A549 (cell line): ENCODE results near the gene MAP2K1. TPM values are rescaled to one million over a fixed set of nuclear protein-coding genes. Genes with fewer than 3 reads are reported as not detected.

Source experiments
- ATAC-seq, 2 experiments: fragments of 200-7000 bp in 1 of 2; fragments of >200 bp in 1 of 2; cut with Nextera tagmentation in 1 of 2; cut with Tn5 transposase in 1 of 2; 3 replicates each; pipeline versions ENCODE4 v1.8.0 to v1.9.1; 2018 to 2020; ENCODE audit warnings: mild to moderate bottlenecking in 1 of 2, moderate library complexity in 1 of 2
- CTCF ChIA-PET: fragments of 300-600 bp; sonication (Branson Sonifier 250); formaldehyde crosslinking; extraction: SDS; loops from one replicate; lab custom pipeline; 2021; ENCODE audit warnings: antibody characterized with exemption, inconsistent platforms; lab: Yijun Ruan, JAX
- POLR2A ChIA-PET: fragments of 350-600 bp; formaldehyde crosslinking; extraction: SDS; loops from one replicate; lab custom pipeline; 2021; ENCODE audit warnings: antibody characterized with exemption, inconsistent platforms; lab: Yijun Ruan, JAX
- DNase-seq, 2 experiments: peaks; one replicate each; pipeline versions ENCODE4 v3.0.0 to v3.0.0-alpha.2; 2011 to 2016; ENCODE audit warnings: low read depth in 1 of 2, low spot score in 1 of 2
- FAIRE-seq: peaks from 2 replicates; lab custom pipeline; 2011; peaks lifted over from hg19 to GRCh38; lab: Jason Lieb, UNC
- H3K27ac ChIP-seq, 2 experiments: fragments of >200 bp; sonication (Bioruptor Twin); formaldehyde crosslinking; 3 replicates each; pipeline ENCODE4 v1.5.1; 2016 to 2017
- H3K4me1 ChIP-seq: fragments of >200 bp; sonication (Bioruptor Twin); formaldehyde crosslinking; 3 replicates; pipeline ENCODE4 v1.6.1; 2016
- H3K4me2 ChIP-seq: fragments of >200 bp; sonication (Bioruptor Twin); formaldehyde crosslinking; 3 replicates; pipeline ENCODE4 v1.6.1; 2016
- H3K4me3 ChIP-seq: fragments of >200 bp; sonication (Bioruptor Twin); formaldehyde crosslinking; 3 replicates; pipeline ENCODE4 v1.5.1; 2016
- H3K9me3 ChIP-seq: fragments of >200 bp; sonication (Bioruptor Twin); formaldehyde crosslinking; 3 replicates; pipeline ENCODE4 v1.6.1; 2016
- CBX8 ChIP-seq: fragments of 200-600 bp; sonication (generic); IDR thresholded peaks from 2 replicates; pipeline ENCODE4 v1.6.1; 2016
- FOSL2 ChIP-seq, 2 experiments: fragments of 450-650 bp in 1 of 2; fragments of >200 bp in 1 of 2; sonication (Bioruptor Twin) in 1 of 2; formaldehyde crosslinking; IDR thresholded peaks; 2 replicates each; pipeline versions ENCODE4 v1.5.0 to v1.6.1; 2016 to 2020; ENCODE audit warnings: mild to moderate bottlenecking in 1 of 2, moderate library complexity in 1 of 2
- HOXA7 ChIP-seq: fragments of 250-450 bp; sonication (Bioruptor Pico); IDR thresholded peaks from 2 replicates; pipeline ENCODE4 v1.5.0; 2020; ENCODE audit warnings: mild to moderate bottlenecking, moderate library complexity
- HOXB5 ChIP-seq: fragments of 250-450 bp; sonication (Bioruptor Pico); IDR thresholded peaks from 2 replicates; pipeline ENCODE4 v1.5.0; 2020; ENCODE audit warnings: mild to moderate bottlenecking, moderate library complexity
- JUN ChIP-seq, 2 experiments: fragments of >200 bp; sonication (Bioruptor Twin); formaldehyde crosslinking; IDR thresholded peaks; 2 replicates in 1 of 2; 3 replicates in 1 of 2; pipeline ENCODE4 v1.6.1; 2016 to 2017
- JUNB ChIP-seq: fragments of >200 bp; sonication (Bioruptor Twin); formaldehyde crosslinking; IDR thresholded peaks from 2 replicates; pipeline ENCODE4 v1.6.1; 2016
- MYC ChIP-seq: IDR thresholded peaks from 2 replicates; pipeline ENCODE4 v1.6.1; 2012; ENCODE audit warnings: mild to moderate bottlenecking, inconsistent platforms, low read length, improper control_type of control experiment, borderline replicate concordance
- NFE2L2 ChIP-seq: fragments of 150-350 bp; conservative IDR thresholded peaks from 2 replicates; pipeline ENCODE4 v1.6.1; 2014; ENCODE audit warnings: low read length
- POLR2A ChIP-seq: IDR thresholded peaks from 2 replicates; pipeline ENCODE4 v1.6.1; 2012; ENCODE audit warnings: mild to moderate bottlenecking, low read length
- POLR2AphosphoS2 ChIP-seq: conservative IDR thresholded peaks from 2 replicates; pipeline ENCODE4 v1.6.1; 2012; ENCODE audit warnings: low read length, improper control_type of control experiment, inconsistent platforms
- SMC3 ChIP-seq: fragments of >200 bp; sonication (Bioruptor Twin); formaldehyde crosslinking; IDR thresholded peaks from 3 replicates; pipeline ENCODE4 v1.6.1; 2018; ENCODE audit warnings: inconsistent platforms
- SREBF2 ChIP-seq: fragments of 450-650 bp; IDR thresholded peaks from 2 replicates; pipeline ENCODE4 v1.6.1; 2014; ENCODE audit warnings: mild to moderate bottlenecking, moderate library complexity
- ZNF302 ChIP-seq: fragments of 250-450 bp; sonication (Bioruptor Pico); IDR thresholded peaks from 2 replicates; pipeline ENCODE4 v1.9.0; 2021; ENCODE audit warnings: inconsistent platforms, mild to moderate bottlenecking, moderate library complexity
- ZSCAN20 ChIP-seq: fragments of 250-450 bp; sonication (Bioruptor Pico); IDR thresholded peaks from 2 replicates; pipeline ENCODE4 v1.8.0; 2022; ENCODE audit warnings: mild to moderate bottlenecking, moderate library complexity
- WGBS: methylation state at CpG from one replicate; pipeline ENCODE4 v1.1.6; 2017; ENCODE audit errors: missing lambda C conversion rate; 5-methylcytosine and 5-hydroxymethylcytosine counted together
- polyA plus RNA-seq, 4 experiments: library from polyadenylated mRNA; depleted of rRNA in 3 of 4; stranded (reverse); fragments of >200 nt; fragmentation: RNase III in 1 of 4; extraction: RNeasy Plus Mini Kit Qiagen cat#74134 plus additional on column Dnase treatment in 1 of 4; gene quantifications; 2 replicates in 3 of 4; 3 replicates in 1 of 4; pipeline ENCODE4 v1.2.3, GENCODE V29; 2011 to 2017
- TF ChIP-seq, protein P1 (sequence below): IDR thresholded peaks from 2 replicates; pipeline ENCODE4 v1.6.1; 2012
- TF ChIP-seq, protein P2 (sequence below): fragments of 250-450 bp; sonication (Bioruptor Pico); IDR thresholded peaks from 2 replicates; pipeline ENCODE4 v1.5.0; 2021; ENCODE audit warnings: mild to moderate bottlenecking, moderate library complexity, borderline replicate concordance
- TF ChIP-seq, protein P3 (sequence below): fragments of 250-450 bp; sonication (Bioruptor Pico); IDR thresholded peaks from 2 replicates; pipeline ENCODE4 v1.5.0; 2020; ENCODE audit warnings: low read depth, mild to moderate bottlenecking, moderate library complexity

The MAP2K1 gene
- polyA plus RNA-seq, 2 of the 4 experiments (the other 2 are of a cell fraction) = 30.3 to 41.9 TPM

DNA sequence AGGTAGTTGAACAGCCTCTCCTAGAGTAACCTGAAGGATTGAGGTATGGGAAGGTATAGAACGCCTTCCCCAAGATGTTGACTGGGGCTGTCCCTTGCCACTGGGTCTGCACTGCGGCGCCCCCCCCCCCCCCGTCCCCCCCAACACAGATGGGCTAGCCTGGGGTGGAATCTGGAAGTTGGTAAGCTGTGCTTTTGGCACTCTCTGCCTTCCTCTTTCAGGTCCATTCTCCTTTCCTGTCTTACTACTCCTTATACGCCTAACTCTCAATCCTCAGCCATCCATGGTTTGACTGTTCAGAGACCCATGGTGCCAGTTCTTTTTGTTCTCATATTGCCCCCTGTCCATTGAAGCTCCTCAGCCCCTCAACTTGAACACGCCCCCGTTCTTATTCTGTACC, 42.8 kb downstream of the MAP2K1 start (continued):
- TF ChIP-seq, protein P1, sequence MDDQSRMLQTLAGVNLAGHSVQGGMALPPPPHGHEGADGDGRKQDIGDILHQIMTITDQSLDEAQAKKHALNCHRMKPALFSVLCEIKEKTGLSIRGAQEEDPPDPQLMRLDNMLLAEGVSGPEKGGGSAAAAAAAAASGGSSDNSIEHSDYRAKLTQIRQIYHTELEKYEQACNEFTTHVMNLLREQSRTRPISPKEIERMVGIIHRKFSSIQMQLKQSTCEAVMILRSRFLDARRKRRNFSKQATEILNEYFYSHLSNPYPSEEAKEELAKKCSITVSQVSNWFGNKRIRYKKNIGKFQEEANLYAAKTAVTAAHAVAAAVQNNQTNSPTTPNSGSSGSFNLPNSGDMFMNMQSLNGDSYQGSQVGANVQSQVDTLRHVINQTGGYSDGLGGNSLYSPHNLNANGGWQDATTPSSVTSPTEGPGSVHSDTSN = no peak
- no peak for TF ChIP-seq ZSCAN20 (CRISPR knock-in tag)
- TF ChIP-seq HOXA7 = no peak

DNA sequence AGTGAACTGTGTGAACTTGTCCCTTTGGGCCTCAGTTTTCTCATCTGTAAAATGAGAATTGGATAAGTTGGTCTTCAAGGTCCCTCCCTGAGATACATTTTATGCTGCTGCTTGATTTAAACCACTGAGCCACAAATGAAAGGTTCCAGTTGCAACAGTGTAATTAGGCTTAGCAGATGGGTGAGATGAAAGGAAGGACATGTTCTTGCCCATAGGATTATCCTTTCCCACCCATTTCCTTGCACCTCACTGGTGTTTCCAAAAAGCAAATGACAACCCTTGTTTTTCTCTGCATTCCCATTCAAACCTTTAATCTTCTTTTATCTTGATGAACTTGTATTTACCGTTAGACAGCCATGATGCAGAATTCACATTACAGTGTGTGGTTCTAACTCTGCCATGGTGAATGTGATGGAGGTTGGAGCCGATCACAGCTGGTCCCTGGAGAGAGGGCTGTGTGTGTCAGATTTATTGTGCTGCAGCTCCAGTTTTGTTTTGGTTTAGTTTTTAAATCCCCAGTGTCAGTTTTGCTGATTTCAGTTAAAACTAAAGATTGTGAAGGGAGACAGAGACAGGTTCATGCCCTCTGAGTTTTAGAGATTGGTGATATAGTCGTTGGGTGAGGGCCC, 44.0 kb downstream of the MAP2K1 start:
- Histone ChIP-seq H3K27ac (no peak overlapping the region), H3K4me1 (no peaks in the 10 kb centered on the region), H3K4me2 (no peak overlapping the region), H3K9me3 (no peaks in the 10 kb centered on the region)
- POLR2A ChIA-PET = no interaction called here
- DNase-seq = no peak
- 82% methylated on average over 3 of the region's 3 CpGs for WGBS
- CTCF ChIA-PET = interaction anchor here (1.1 kb wide), 1 partner anchor 17 kb away, joined by 3 read pairs; no protein-coding TSS in a partner anchor
- no peak for TF ChIP-seq MYC
- no peak for TF ChIP-seq SREBF2
- TF ChIP-seq JUNB = no peak
- TF ChIP-seq NFE2L2 = no peak
- TF ChIP-seq POLR2AphosphoS2 = no peak
- TF ChIP-seq CBX8 = no peak
- TF ChIP-seq ZNF302 (CRISPR knock-in tag) = no peak
- TF ChIP-seq, protein P1 = no peak
- TF ChIP-seq POLR2A = no peak
- TF ChIP-seq HOXB5 (CRISPR knock-in tag) = no peak
- TF ChIP-seq, protein P2, sequence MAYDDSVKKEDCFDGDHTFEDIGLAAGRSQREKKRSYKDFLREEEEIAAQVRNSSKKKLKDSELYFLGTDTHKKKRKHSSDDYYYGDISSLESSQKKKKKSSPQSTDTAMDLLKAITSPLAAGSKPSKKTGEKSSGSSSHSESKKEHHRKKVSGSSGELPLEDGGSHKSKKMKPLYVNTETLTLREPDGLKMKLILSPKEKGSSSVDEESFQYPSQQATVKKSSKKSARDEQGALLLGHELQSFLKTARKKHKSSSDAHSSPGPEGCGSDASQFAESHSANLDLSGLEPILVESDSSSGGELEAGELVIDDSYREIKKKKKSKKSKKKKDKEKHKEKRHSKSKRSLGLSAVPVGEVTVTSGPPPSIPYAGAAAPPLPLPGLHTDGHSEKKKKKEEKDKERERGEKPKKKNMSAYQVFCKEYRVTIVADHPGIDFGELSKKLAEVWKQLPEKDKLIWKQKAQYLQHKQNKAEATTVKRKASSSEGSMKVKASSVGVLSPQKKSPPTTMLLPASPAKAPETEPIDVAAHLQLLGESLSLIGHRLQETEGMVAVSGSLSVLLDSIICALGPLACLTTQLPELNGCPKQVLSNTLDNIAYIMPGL (CRISPR knock-in tag) = no peak
- TF ChIP-seq, all 56 proteins: peak for 0
- ATAC-seq (no peak), FAIRE-seq (no peak)
- no peak overlapping the region for H3K4me3 ChIP-seq

DNA sequence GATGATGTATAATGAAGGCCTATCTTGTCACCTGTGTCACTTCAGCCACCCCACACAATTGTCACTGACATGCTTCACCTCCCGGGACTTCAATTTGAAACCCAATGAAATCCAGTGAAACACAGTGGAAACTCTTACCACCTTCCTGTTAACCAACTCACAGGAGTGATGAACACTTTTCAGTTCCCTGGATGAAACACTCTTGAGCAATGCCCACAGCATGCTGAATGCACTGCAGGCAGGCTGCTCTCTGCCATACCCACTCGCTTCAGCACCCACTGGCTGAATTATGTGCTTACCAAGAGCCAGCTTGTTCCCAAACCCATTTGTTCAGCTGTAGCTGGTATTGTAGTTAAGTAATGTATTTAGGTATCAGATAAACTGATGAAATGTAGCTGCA, 47.0 kb downstream of the MAP2K1 start:
- ATAC-seq = no peak
- ChIA-PET POLR2A (no interaction called here), CTCF (interaction anchor here (0.8 to 1.0 kb wide), 2 partner anchors 20 to 64 kb away, joined by 3 read pairs; partner anchors contain the start of gene SNAPC5)
- H3K4me1 ChIP-seq = no peaks in the 10 kb centered on the region
- H3K4me3 ChIP-seq = no peak overlapping the region
- H3K9me3 ChIP-seq = no peaks in the 10 kb centered on the region
- no peak for TF ChIP-seq JUN (IDR thresholded peaks at IDR 0.05)
- no peak for TF ChIP-seq FOSL2 (IDR thresholded peaks at IDR 0.05)
- TF ChIP-seq FOSL2 (CRISPR knock-in tag; IDR thresholded peaks at IDR 0.05) = no peak
- TF ChIP-seq, protein P3, sequence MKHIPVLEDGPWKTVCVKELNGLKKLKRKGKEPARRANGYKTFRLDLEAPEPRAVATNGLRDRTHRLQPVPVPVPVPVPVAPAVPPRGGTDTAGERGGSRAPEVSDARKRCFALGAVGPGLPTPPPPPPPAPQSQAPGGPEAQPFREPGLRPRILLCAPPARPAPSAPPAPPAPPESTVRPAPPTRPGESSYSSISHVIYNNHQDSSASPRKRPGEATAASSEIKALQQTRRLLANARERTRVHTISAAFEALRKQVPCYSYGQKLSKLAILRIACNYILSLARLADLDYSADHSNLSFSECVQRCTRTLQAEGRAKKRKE = no peak
- no peak for TF ChIP-seq SMC3
- H3K27ac ChIP-seq = no peak overlapping the region
- H3K4me2 ChIP-seq = no peak overlapping the region
- no peak for FAIRE-seq
- no peak for DNase-seq
- WGBS = 93% methylated on average over 2 of the region's 2 CpGs
